ENCODE data around the gene STAT3.
"Not testable (repeated sequence)": the region's sequence is repeated elsewhere in the genome, so short reads cannot be mapped to it uniquely, and the experiment has no call there.

DNA sequence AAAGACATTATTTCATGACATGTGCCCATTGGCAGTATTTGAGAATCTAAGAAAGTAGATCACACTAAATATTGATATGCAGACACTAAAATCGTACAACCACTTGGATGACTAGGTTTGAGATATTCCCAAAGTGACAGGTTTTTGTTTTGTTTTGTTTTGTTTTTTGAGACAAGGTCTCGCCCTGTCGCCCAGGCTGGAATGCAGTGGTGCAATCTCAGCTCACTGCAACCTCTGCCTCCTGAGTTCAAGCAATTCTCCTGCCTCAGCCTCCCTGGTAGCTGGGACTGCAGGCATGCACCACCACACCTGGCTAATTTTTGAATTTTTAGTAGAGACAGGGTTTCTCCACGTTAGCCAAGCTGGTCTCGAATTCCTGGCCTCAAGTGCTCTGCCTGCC, 19.9 kb downstream of the STAT3 start:
- TF ChIP-seq, protein P1, sequence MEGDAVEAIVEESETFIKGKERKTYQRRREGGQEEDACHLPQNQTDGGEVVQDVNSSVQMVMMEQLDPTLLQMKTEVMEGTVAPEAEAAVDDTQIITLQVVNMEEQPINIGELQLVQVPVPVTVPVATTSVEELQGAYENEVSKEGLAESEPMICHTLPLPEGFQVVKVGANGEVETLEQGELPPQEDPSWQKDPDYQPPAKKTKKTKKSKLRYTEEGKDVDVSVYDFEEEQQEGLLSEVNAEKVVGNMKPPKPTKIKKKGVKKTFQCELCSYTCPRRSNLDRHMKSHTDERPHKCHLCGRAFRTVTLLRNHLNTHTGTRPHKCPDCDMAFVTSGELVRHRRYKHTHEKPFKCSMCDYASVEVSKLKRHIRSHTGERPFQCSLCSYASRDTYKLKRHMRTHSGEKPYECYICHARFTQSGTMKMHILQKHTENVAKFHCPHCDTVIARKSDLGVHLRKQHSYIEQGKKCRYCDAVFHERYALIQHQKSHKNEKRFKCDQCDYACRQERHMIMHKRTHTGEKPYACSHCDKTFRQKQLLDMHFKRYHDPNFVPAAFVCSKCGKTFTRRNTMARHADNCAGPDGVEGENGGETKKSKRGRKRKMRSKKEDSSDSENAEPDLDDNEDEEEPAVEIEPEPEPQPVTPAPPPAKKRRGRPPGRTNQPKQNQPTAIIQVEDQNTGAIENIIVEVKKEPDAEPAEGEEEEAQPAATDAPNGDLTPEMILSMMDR (IDR thresholded peaks at IDR 0.05; ENCODE audit: poor library complexity): not testable (repeated sequence)
- not testable (repeated sequence) for TF ChIP-seq EZH2phosphoT487 (IDR thresholded peaks at IDR 0.05; ENCODE audit: low read depth, severe bottlenecking, unreplicated experiment); EZH2 (IDR thresholded peaks at IDR 0.05; ENCODE audit: borderline replicate concordance)

Data from hepatocyte (in vitro differentiated cells).